HepG2 (cell line): Measurements from ENCODE around the gene HABP4. TPM values are rescaled to one million over a fixed set of nuclear protein-coding genes. Genes with fewer than 3 reads are reported as not detected.
A peak's percentile ranks its signal among the peaks of the same experiment; 100 is the strongest.

ENCODE experiments used
- ATF2 ChIP-seq: sonication (generic); formaldehyde crosslinking; IDR thresholded peaks from 2 replicates; pipeline ENCODE4 v1.4.0; 2020; ENCODE audit warnings: missing genetic modification reagents
- GLMP ChIP-seq: sonication (generic); formaldehyde crosslinking; IDR thresholded peaks from 2 replicates; pipeline ENCODE4 v1.9.0; 2021; ENCODE audit warnings: missing genetic modification reagents, mild to moderate bottlenecking, borderline replicate concordance
- KDM5A ChIP-seq: fragments of 200-600 bp; sonication (generic); IDR thresholded peaks from 2 replicates; pipeline ENCODE4 v1.7.0; 2018; ENCODE audit warnings: antibody characterized with exemption, mild to moderate bottlenecking, low read length, borderline replicate concordance
- MNT ChIP-seq: fragments of 450-650 bp; IDR thresholded peaks from 2 replicates; pipeline ENCODE4 v1.6.1; 2016
- NR0B2 ChIP-seq: sonication (generic); formaldehyde crosslinking; IDR thresholded peaks from 2 replicates; pipeline ENCODE4 v1.4.0; 2020; ENCODE audit warnings: mild to moderate bottlenecking, missing genetic modification reagents
- PHB2 ChIP-seq: fragments of 450-650 bp; IDR thresholded peaks from 2 replicates; pipeline ENCODE4 v1.6.1; 2018; ENCODE audit not compliant: partially characterized antibody
- U2AF1 ChIP-seq: fragments of 200-400 bp; formaldehyde crosslinking; optimal IDR thresholded peaks from 2 replicates; pipeline ENCODE3; 2017; ENCODE audit warnings: mild to moderate bottlenecking, low read depth, low read length
- ZHX1 ChIP-seq: sonication (generic); formaldehyde crosslinking; IDR thresholded peaks from 2 replicates; pipeline ENCODE4 v1.8.1; 2022; ENCODE audit warnings: low read depth, mild to moderate bottlenecking, missing genetic modification reagents
- ZMAT5 ChIP-seq: sonication (generic); formaldehyde crosslinking; IDR thresholded peaks from 2 replicates; pipeline ENCODE4 v1.5.0; 2020; ENCODE audit warnings: mild to moderate bottlenecking, low read depth, missing genetic modification reagents, borderline replicate concordance
- ZNF256 ChIP-seq: sonication (generic); formaldehyde crosslinking; conservative IDR thresholded peaks from 2 replicates; pipeline ENCODE4 v1.4.0; 2020; ENCODE audit warnings: missing genetic modification reagents
- ZNF510 ChIP-seq: sonication (generic); formaldehyde crosslinking; IDR thresholded peaks from 2 replicates; pipeline ENCODE4 v1.4.0; 2020; ENCODE audit warnings: low read depth, mild to moderate bottlenecking, missing genetic modification reagents
- ZNF513 ChIP-seq: sonication (generic); formaldehyde crosslinking; conservative IDR thresholded peaks from 2 replicates; pipeline ENCODE4 v1.5.0; 2020; ENCODE audit warnings: missing genetic modification reagents
- ZNF672 ChIP-seq: sonication (generic); formaldehyde crosslinking; IDR thresholded peaks from 2 replicates; pipeline ENCODE4 v1.8.1; 2022; ENCODE audit warnings: missing genetic modification reagents
- ZNF691 ChIP-seq: sonication (generic); formaldehyde crosslinking; IDR thresholded peaks from 2 replicates; pipeline ENCODE4 v1.4.0; 2020; ENCODE audit warnings: missing genetic modification reagents, low read depth, mild to moderate bottlenecking, borderline replicate concordance
- ZNF747 ChIP-seq: sonication (generic); formaldehyde crosslinking; IDR thresholded peaks from 2 replicates; pipeline ENCODE4 v1.8.1; 2023; ENCODE audit warnings: missing genetic modification reagents, mild to moderate bottlenecking, borderline replicate concordance
- ZNF784 ChIP-seq: sonication (generic); formaldehyde crosslinking; IDR thresholded peaks from 2 replicates; pipeline ENCODE4 v1.5.1; 2020; ENCODE audit warnings: missing genetic modification reagents, mild to moderate bottlenecking, borderline replicate concordance
- polyA plus RNA-seq, 8 experiments: library from polyadenylated mRNA; depleted of rRNA in 3 of 8; stranded (reverse) in 7 of 8; unstranded in 1 of 8; fragments of >200 nt; fragmentation: Illumina TruSeq in 4 of 8; extraction: Trizol in 4 of 8; gene quantifications; 2 replicates each; pipeline versions ENCODE4 v1.2.1 to v1.2.3, GENCODE V29; 2011 to 2016; ENCODE audit warnings: low read depth in 4 of 8, missing spikeins in 1 of 8, mixed read lengths in 1 of 8; ENCODE audit not compliant: insufficient read depth in 1 of 8
- total RNA-seq, 5 experiments: library from RNA; depleted of rRNA; stranded (reverse); fragments of >200 nt; fragmentation: Illumina TruSeq; extraction: Trizol; gene quantifications; 2 replicates each; pipeline ENCODE4 v1.2.3, GENCODE V29; 2016; ENCODE audit warnings: low read depth in 1 of 5

HABP4 gene
- total and polyA plus RNA-seq, 2 of the 13 experiments (the other 11 are each of a cell fraction or from before 2014, with no cell fraction given), result 14.3 to 26.6 TPM

GRCh38 chr9:96436456-96437126 lies 13.4 kb upstream of the HABP4 start (continued):
- peak; percentile 64; the same call in 1 of the 2 replicates for TF ChIP-seq ZNF672
- TF ChIP-seq ZNF747 (CRISPR knock-in tag), result peak; percentile 95
- peak; percentile 54 for TF ChIP-seq MNT
- no peak for TF ChIP-seq U2AF1
- TF ChIP-seq ZNF784 (CRISPR knock-in tag), result no peak
- no peak for TF ChIP-seq PHB2
- no peak for TF ChIP-seq ZHX1 (CRISPR knock-in tag)
- TF ChIP-seq ZNF256 (CRISPR knock-in tag), result no peak; the same call in 1 of the 2 replicates
- TF ChIP-seq ZMAT5, result no peak
- TF ChIP-seq ZNF513, result no peak
- peak; percentile 59; the same call in 1 of the 2 replicates for TF ChIP-seq ZNF691
- 0 out of 2 replicates have a peak, but pooled peaks have one; percentile 56 for TF ChIP-seq ATF2 (CRISPR knock-in tag)
- no peak for TF ChIP-seq KDM5A
- TF ChIP-seq GLMP (CRISPR knock-in tag), result no peak
- peak; percentile 68; the same call in 1 of the 2 replicates for TF ChIP-seq NR0B2
- TF ChIP-seq ZNF510 (CRISPR knock-in tag), result peak; percentile 91; the same call in 1 of the 2 replicates
